B cell (primary cell): ENCODE measurements around the gene ABCA13. TPM values are rescaled to one million over a fixed set of nuclear protein-coding genes. Genes with fewer than 3 reads are reported as not detected.

Experiments
- ATAC-seq: fragments of 200-7000 bp; cut with Tn5 transposase; one replicate; pipeline ENCODE4 v1.10.0; 2021; ENCODE audit warnings: low read depth, mild to moderate bottlenecking, moderate number of reproducible peaks, moderate library complexity
- CTCF ChIA-PET: fragments of 350-600 bp; sonication (Branson Sonifier 250); formaldehyde crosslinking; loops from one replicate; lab custom pipeline; 2021; ENCODE audit warnings: antibody characterized with exemption, inconsistent platforms; lab: Charles Lee
- POLR2A ChIA-PET: fragments of 350-600 bp; sonication (Branson Sonifier 250); formaldehyde crosslinking; loops from one replicate; lab custom pipeline; 2021; ENCODE audit warnings: antibody characterized with exemption; lab: Charles Lee
- DNase-seq: peaks from one replicate; pipeline ENCODE4 v3.0.0; 2013
- H2AFZ ChIP-seq: 2 replicates; pipeline ENCODE4 v1.6.1; 2012; ENCODE audit warnings: mild to moderate bottlenecking, low read depth, low read length; ENCODE audit not compliant: insufficient read depth, poor library complexity, severe bottlenecking
- H3K27ac ChIP-seq, 2 donors: 1 replicate in 1 of 2; 2 replicates in 1 of 2; pipeline ENCODE4 v1.5.1; 2012 to 2013; ENCODE audit warnings: low read length in 2 of 2, mild to moderate bottlenecking in 2 of 2, moderate library complexity in 1 of 2
- H3K27me3 ChIP-seq, 4 experiments: fragments of 200-600 bp in 1 of 4; sonication (generic) in 1 of 4; replicated peaks in 1 of 4; 1 replicate in 2 of 4; 2 replicates in 2 of 4; pipeline versions ENCODE4 v1.6.1 to v1.7.0; 2013 to 2016; ENCODE audit warnings: low read length in 3 of 4, mild to moderate bottlenecking in 2 of 4, mixed read lengths in 1 of 4, moderate library complexity in 1 of 4; ENCODE audit not compliant: insufficient read depth in 4 of 4, control insufficient read depth in 3 of 4; ENCODE audit errors: control extremely low read depth in 1 of 4
- H3K36me3 ChIP-seq, 2 experiments: replicated peaks in 1 of 2; 1 replicate in 1 of 2; 2 replicates in 1 of 2; pipeline versions ENCODE4 v1.6.1 to v1.7.1; 2013; ENCODE audit warnings: low read length in 1 of 2; ENCODE audit not compliant: insufficient read depth in 2 of 2, control insufficient read depth in 1 of 2; ENCODE audit errors: control extremely low read depth in 1 of 2, extremely low read depth in 1 of 2
- H3K4me1 ChIP-seq, 2 donors: fragments of 200-600 bp in 1 of 2; sonication (generic) in 1 of 2; 1 replicate in 1 of 2; 2 replicates in 1 of 2; pipeline versions ENCODE4 v1.5.1 to v1.6.1; 2013 to 2017; ENCODE audit warnings: low read length in 2 of 2; ENCODE audit not compliant: control insufficient read depth in 2 of 2, insufficient read depth in 2 of 2
- H3K4me2 ChIP-seq: replicated peaks from 2 replicates; pipeline ENCODE3; 2012; ENCODE audit warnings: mild to moderate bottlenecking, low read depth, low read length; ENCODE audit not compliant: poor library complexity, severe bottlenecking
- H3K4me3 ChIP-seq, 5 experiments: fragments of 200-600 bp in 1 of 5; sonication (generic) in 1 of 5; 1 replicate in 3 of 5; 2 replicates in 2 of 5; pipeline versions ENCODE4 v1.5.1 to v1.7.0; 2011 to 2016; ENCODE audit warnings: low read length in 4 of 5, mild to moderate bottlenecking in 4 of 5, low read depth in 2 of 5, control low read depth in 1 of 5, moderate library complexity in 1 of 5; ENCODE audit not compliant: insufficient read depth in 1 of 5; ENCODE audit errors: control extremely low read depth in 1 of 5, extremely low read depth in 1 of 5
- H3K79me2 ChIP-seq: fragments of 200-600 bp; sonication (generic); one replicate; pipeline ENCODE4 v1.6.0; 2016; ENCODE audit warnings: low read length; ENCODE audit not compliant: control insufficient read depth, insufficient read depth
- H3K9ac ChIP-seq: fragments of 200-600 bp; sonication (generic); 2 replicates; pipeline ENCODE4 v1.6.1; 2017; ENCODE audit warnings: mild to moderate bottlenecking, low read length, moderate library complexity
- H3K9me3 ChIP-seq, 3 donors: one replicate each; pipeline versions ENCODE4 v1.6.1 to v1.7.1; 2013; ENCODE audit warnings: low read length in 2 of 3; ENCODE audit not compliant: control insufficient read depth in 2 of 3, insufficient read depth in 1 of 3; ENCODE audit errors: control extremely low read depth in 1 of 3
- H4K20me1 ChIP-seq: 2 replicates; pipeline ENCODE4 v1.6.0; 2012; ENCODE audit warnings: mild to moderate bottlenecking, low read length; ENCODE audit not compliant: insufficient read depth, control insufficient read depth, poor library complexity, severe bottlenecking
- H3K27ac Mint-ChIP-seq: one replicate; pipeline ENCODE4 v1.8.0; 2021; ENCODE audit warnings: mixed read lengths
- H3K27me3 Mint-ChIP-seq: one replicate; pipeline ENCODE4 v1.8.0; 2021; ENCODE audit warnings: mixed read lengths
- H3K4me1 Mint-ChIP-seq: one replicate; pipeline ENCODE4 v1.8.0; 2021; ENCODE audit warnings: mixed read lengths
- H3K4me3 Mint-ChIP-seq: one replicate; pipeline ENCODE4 v1.8.0; 2021; ENCODE audit warnings: mixed read lengths
- H3K9me3 Mint-ChIP-seq: one replicate; pipeline ENCODE4 v1.8.0; 2022; ENCODE audit warnings: mixed read lengths; ENCODE audit not compliant: insufficient read depth
- CTCF ChIP-seq: fragments of 200-600 bp; IDR thresholded peaks from one replicate; pipeline ENCODE4 v1.8.0; 2022; ENCODE audit warnings: antibody characterized with exemption, mild to moderate bottlenecking
- EZH2 ChIP-seq: IDR thresholded peaks from 2 replicates; pipeline ENCODE4 v1.6.1; 2012; ENCODE audit warnings: borderline replicate concordance, low read depth, mild to moderate bottlenecking, moderate library complexity, low read length; ENCODE audit not compliant: insufficient read depth, poor library complexity, severe bottlenecking
- WGBS: methylation state at CpG from one replicate; pipeline ENCODE4 v1.1.5; 2013; ENCODE audit warnings: missing lambda C conversion rate; ENCODE audit not compliant: insufficient coverage; 5-methylcytosine and 5-hydroxymethylcytosine counted together
- intact Hi-C: fragments of 100-400 bp; cut with micrococcal nuclease; formaldehyde crosslinking; loops from one replicate; pipeline ENCODE4 v1.10.0; 2022
- polyA plus RNA-seq: library from polyadenylated mRNA; depleted of rRNA; stranded (reverse); fragments of >200 nt; gene quantifications from 2 replicates; pipeline ENCODE4 v1.2.3, GENCODE V29; 2012
- total RNA-seq, 2 donors: library from RNA; stranded (reverse); fragments of 120-200 nt in 1 of 2; gene quantifications; 1 replicate in 1 of 2; 2 replicates in 1 of 2; pipeline versions ENCODE4 v1.2.3 to v1.2.4, GENCODE V29; 2013 to 2022

The ABCA13 gene
- total and polyA plus RNA-seq, 2 donors (not counting 1 experiment from before 2014, with no cell fraction given): not detected

GRCh38 chr7:48366096-48366495 lies 194.8 kb downstream of the ABCA13 start:
- no peaks in the 10 kb centered on the region for H3K27me3 Mint-ChIP-seq
- no peak overlapping the region for H3K4me3 Mint-ChIP-seq
- H3K4me1 Mint-ChIP-seq: no peaks in the 10 kb centered on the region
- DNase-seq (no peak), ATAC-seq (no peak)
- Histone ChIP-seq H3K36me3 (no peaks in the 10 kb centered on the region), H3K79me2 (no peaks in the 10 kb centered on the region), H3K4me3 (no peak overlapping the region), H3K27me3 (no peaks in the 10 kb centered on the region), H3K9ac (no peak overlapping the region), H3K4me2 (no peak overlapping the region), H3K4me1 (no peaks in the 10 kb centered on the region), H3K9me3 (no peaks in the 10 kb centered on the region), H3K27ac (no peak overlapping the region), H4K20me1 (no peaks in the 10 kb centered on the region), H2AFZ (no peak overlapping the region)
- ChIA-PET POLR2A (no interaction called here), CTCF (no interaction called here)
- H3K9me3 Mint-ChIP-seq: peaks cover 2% of the 10 kb centered on the region
- WGBS: 85% methylated on average over 4 of the region's 4 CpGs
- H3K27ac Mint-ChIP-seq: no peak overlapping the region
- intact Hi-C loops: no loop called here
- TF ChIP-seq CTCF (no peak), EZH2 (no peak)

GRCh38 chr7:48376263-48376662 lies 205.0 kb downstream of the ABCA13 start:
- Histone ChIP-seq H3K27ac (no peak overlapping the region), H2AFZ (no peak overlapping the region), H3K4me3 (no peak overlapping the region), H3K4me2 (no peak overlapping the region), H3K9ac (no peak overlapping the region), H3K27me3 (no peaks in the 10 kb centered on the region), H3K79me2 (no peaks in the 10 kb centered on the region), H3K9me3 (peaks cover 0 to 3% (median 0%) of the 10 kb centered on the region in 3 donors), H4K20me1 (no peaks in the 10 kb centered on the region), H3K36me3 (no peaks in the 10 kb centered on the region), H3K4me1 (no peaks in the 10 kb centered on the region)
- no peak for ATAC-seq
- Mint-ChIP-seq H3K27ac (no peak overlapping the region), H3K4me3 (no peak overlapping the region), H3K27me3 (no peaks in the 10 kb centered on the region), H3K4me1 (no peaks in the 10 kb centered on the region), H3K9me3 (peaks cover 5% of the 10 kb centered on the region)
- no peak for DNase-seq
- ChIA-PET POLR2A (no interaction called here), CTCF (no interaction called here)
- TF ChIP-seq EZH2 (no peak), CTCF (no peak)
- intact Hi-C loops: no loop called here
